Measurements from ENCODE around the gene OR4D9.

OR4D9 gene

GRCh38 chr11:59550842-59551658, 39.7 kb downstream of the OR4D9 start:
- peak; percentile 76 for DNase-seq

- no peak for DNase-seq
These were observed 40.6 kb downstream of the OR4D9 start for GRCh38 chr11:59551659-59552521.

GRCh38 chr11:59552844-59553243, 41.5 kb downstream of the OR4D9 start:
- DNase-seq, result no peak

- DNase-seq, result no peak
These were observed 42.0 kb downstream of the OR4D9 start for GRCh38 chr11:59553323-59553722.

- DNase-seq, result no peak
These were observed 44.3 kb downstream of the OR4D9 start for GRCh38 chr11:59555601-59556114.

- peak; percentile 70 for DNase-seq
These were observed 45.0 kb downstream of the OR4D9 start for GRCh38 chr11:59556115-59556916.

GRCh38 chr11:59556917-59557348, 45.6 kb downstream of the OR4D9 start:
- no peak for DNase-seq

- no peak for DNase-seq
These were observed 46.9 kb downstream of the OR4D9 start for GRCh38 chr11:59558270-59558643.

- DNase-seq, result no peak
These were observed 48.5 kb downstream of the OR4D9 start for GRCh38 chr11:59559886-59560285.

GRCh38 chr11:59560290-59560701, 49.0 kb downstream of the OR4D9 start:
- DNase-seq, result peak; percentile 51

GRCh38 chr11:59560702-59561473, 49.5 kb downstream of the OR4D9 start:
- DNase-seq, result peak; percentile 84

- no peak for DNase-seq
These were observed 51.0 kb downstream of the OR4D9 start for GRCh38 chr11:59562292-59562691.
